Osteocyte (in vitro differentiated cells): ENCODE results near the gene ACSL3. TPM values are rescaled to one million over a fixed set of nuclear protein-coding genes. Genes with fewer than 3 reads are reported as not detected.
"Not testable (repeated sequence)": the region's sequence is repeated elsewhere in the genome, so short reads cannot be mapped to it uniquely, and the experiment has no call there.

Source experiments
- DNase-seq: peaks from one replicate; pipeline ENCODE4 v3.0.0; 2021; ENCODE audit warnings: mixed read lengths; ENCODE audit not compliant: unreplicated experiment; ENCODE audit errors: extremely low spot score
- H3K27ac Mint-ChIP-seq: one replicate; pipeline ENCODE4 v1.8.0; 2021; ENCODE audit warnings: mild to moderate bottlenecking, mixed read lengths; ENCODE audit not compliant: unreplicated experiment
- H3K27me3 Mint-ChIP-seq: one replicate; pipeline ENCODE4 v1.8.0; 2021; ENCODE audit warnings: mixed read lengths; ENCODE audit not compliant: unreplicated experiment
- H3K36me3 Mint-ChIP-seq: one replicate; pipeline ENCODE4 v1.8.0; 2021; ENCODE audit warnings: mixed read lengths; ENCODE audit not compliant: unreplicated experiment
- H3K4me1 Mint-ChIP-seq: one replicate; pipeline ENCODE4 v1.8.0; 2021; ENCODE audit warnings: mixed read lengths; ENCODE audit not compliant: unreplicated experiment
- H3K4me3 Mint-ChIP-seq: one replicate; pipeline ENCODE4 v1.8.0; 2021; ENCODE audit warnings: mild to moderate bottlenecking, moderate library complexity, mixed read lengths; ENCODE audit not compliant: unreplicated experiment
- H3K9me3 Mint-ChIP-seq: one replicate; pipeline ENCODE4 v1.8.0; 2021; ENCODE audit warnings: mixed read lengths; ENCODE audit not compliant: unreplicated experiment
- total RNA-seq: library from RNA; stranded (reverse); gene quantifications from 2 replicates; pipeline ENCODE4 v1.2.1, GENCODE V29; 2021
- TF ChIP-seq, protein P1 (sequence below): fragments of 200-600 bp; sonication (generic); IDR thresholded peaks from 2 replicates; pipeline ENCODE4 v1.5.0; 2021; ENCODE audit warnings: antibody characterized with exemption, mild to moderate bottlenecking, moderate library complexity

Gene ACSL3
- total RNA-seq, 1 donor from 2014 or later, result 131 TPM

- no peak for DNase-seq
- Mint-ChIP-seq H3K27me3 (no peaks in the 10 kb centered on the region), H3K9me3 (no peaks in the 10 kb centered on the region), H3K36me3 (no peaks in the 10 kb centered on the region), H3K4me1 (peaks cover 23% of the 10 kb centered on the region), H3K27ac (peak overlapping the region; percentile 74), H3K4me3 (no peak overlapping the region)
- TF ChIP-seq, protein P1, sequence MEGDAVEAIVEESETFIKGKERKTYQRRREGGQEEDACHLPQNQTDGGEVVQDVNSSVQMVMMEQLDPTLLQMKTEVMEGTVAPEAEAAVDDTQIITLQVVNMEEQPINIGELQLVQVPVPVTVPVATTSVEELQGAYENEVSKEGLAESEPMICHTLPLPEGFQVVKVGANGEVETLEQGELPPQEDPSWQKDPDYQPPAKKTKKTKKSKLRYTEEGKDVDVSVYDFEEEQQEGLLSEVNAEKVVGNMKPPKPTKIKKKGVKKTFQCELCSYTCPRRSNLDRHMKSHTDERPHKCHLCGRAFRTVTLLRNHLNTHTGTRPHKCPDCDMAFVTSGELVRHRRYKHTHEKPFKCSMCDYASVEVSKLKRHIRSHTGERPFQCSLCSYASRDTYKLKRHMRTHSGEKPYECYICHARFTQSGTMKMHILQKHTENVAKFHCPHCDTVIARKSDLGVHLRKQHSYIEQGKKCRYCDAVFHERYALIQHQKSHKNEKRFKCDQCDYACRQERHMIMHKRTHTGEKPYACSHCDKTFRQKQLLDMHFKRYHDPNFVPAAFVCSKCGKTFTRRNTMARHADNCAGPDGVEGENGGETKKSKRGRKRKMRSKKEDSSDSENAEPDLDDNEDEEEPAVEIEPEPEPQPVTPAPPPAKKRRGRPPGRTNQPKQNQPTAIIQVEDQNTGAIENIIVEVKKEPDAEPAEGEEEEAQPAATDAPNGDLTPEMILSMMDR, result no peak
Observed at GRCh38 chr2:222842491-222843174, 18.2 kb upstream of the ACSL3 start.

DNA sequence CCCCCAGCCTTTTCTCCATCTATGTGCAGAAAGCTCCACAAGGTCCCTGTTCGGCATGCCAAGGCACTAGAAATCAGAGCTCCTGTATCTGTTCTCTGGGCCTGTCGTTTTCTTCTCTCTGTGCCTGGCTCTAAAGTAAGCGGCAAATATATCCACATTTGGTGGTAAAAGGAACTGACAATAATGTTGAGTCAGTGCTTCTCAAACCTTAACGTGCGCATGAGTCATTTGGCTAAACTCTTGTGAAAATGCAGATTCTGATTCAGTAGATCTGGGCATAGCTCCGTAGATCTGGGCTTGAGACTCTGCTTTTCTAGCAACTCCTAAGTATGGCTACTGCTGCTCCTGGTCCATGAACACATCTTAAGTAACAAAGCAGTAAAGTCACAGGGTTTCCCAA is 16.5 kb upstream of the ACSL3 start:
- no peaks in the 10 kb centered on the region for H3K27me3 Mint-ChIP-seq
- peaks cover 23% of the 10 kb centered on the region for H3K4me1 Mint-ChIP-seq
- no peak for DNase-seq
- TF ChIP-seq, protein P1, result no peak
- H3K4me3 Mint-ChIP-seq, result no peak overlapping the region
- H3K9me3 Mint-ChIP-seq, result no peaks in the 10 kb centered on the region
- no peaks in the 10 kb centered on the region for H3K36me3 Mint-ChIP-seq
- peak overlapping the region; percentile 77 for H3K27ac Mint-ChIP-seq

GRCh38 chr2:222845314-222845713 is 15.5 kb upstream of the ACSL3 start:
- not testable (repeated sequence) for H3K36me3 Mint-ChIP-seq

GRCh38 chr2:222846003-222846402 is 14.8 kb upstream of the ACSL3 start:
- no peaks in the 10 kb centered on the region for H3K27me3 Mint-ChIP-seq

More at GRCh38 chr2:222845314-222845713, 15.5 kb upstream of the ACSL3 start:
- H3K4me3 Mint-ChIP-seq, H3K27ac Mint-ChIP-seq, DNase-seq, H3K9me3 Mint-ChIP-seq, H3K27me3 Mint-ChIP-seq: not testable (repeated sequence)
- peaks cover 23% of the 10 kb centered on the region for H3K4me1 Mint-ChIP-seq

DNA sequence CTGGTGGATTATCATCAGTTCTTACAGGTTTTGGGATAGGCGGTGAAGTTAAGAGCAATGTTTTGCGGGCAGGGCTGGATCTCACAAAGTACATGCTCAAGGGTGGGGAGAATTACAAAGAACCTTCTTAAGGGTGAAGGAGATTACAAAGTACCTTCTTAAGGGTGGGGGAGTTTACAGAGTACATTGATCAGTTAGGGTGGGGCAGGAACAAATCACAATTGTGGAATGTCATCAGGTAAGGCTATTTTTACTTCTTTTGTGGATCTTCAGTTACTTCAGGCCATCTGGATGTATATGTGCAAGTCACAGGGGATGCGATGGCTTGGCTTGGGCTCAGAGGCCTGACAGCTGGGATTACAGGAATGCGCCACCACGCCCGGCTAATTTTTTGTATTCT is 12.8 kb upstream of the ACSL3 start:
- H3K4me3 Mint-ChIP-seq, H3K27ac Mint-ChIP-seq, H3K27me3 Mint-ChIP-seq, H3K9me3 Mint-ChIP-seq, DNase-seq, H3K36me3 Mint-ChIP-seq: not testable (repeated sequence)
- peaks cover 11% of the 10 kb centered on the region for H3K4me1 Mint-ChIP-seq

More at GRCh38 chr2:222846003-222846402, 14.8 kb upstream of the ACSL3 start:
- no peaks in the 10 kb centered on the region for H3K36me3 Mint-ChIP-seq
- H3K9me3 Mint-ChIP-seq, result no peaks in the 10 kb centered on the region
- no peak overlapping the region for H3K4me3 Mint-ChIP-seq
- H3K27ac Mint-ChIP-seq, result no peak overlapping the region
- no peak for DNase-seq
- TF ChIP-seq, protein P1, result no peak
- peaks cover 23% of the 10 kb centered on the region for H3K4me1 Mint-ChIP-seq

DNA sequence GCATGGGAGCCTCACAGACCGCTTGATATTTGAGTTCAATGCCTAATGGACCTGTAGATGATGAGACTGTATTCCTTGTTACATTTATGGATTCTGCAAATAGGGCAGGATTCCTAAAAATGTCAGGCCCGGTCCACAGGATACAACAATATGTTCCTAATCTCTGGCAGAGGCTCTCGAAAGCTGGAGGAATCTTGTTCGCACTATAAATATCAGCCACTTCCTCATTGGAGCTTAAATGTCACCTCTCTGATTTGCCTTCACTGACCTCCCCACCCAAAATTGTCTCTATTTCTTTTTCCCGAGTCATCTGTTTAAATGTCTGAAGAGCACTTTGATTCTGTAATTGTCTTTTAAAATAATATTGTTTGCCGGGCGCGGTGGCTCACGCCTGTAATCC is 12.0 kb upstream of the ACSL3 start:
- Mint-ChIP-seq H3K9me3 (no peaks in the 10 kb centered on the region), H3K36me3 (no peaks in the 10 kb centered on the region), H3K27ac (no peak overlapping the region), H3K4me1 (peaks cover 6% of the 10 kb centered on the region), H3K4me3 (no peak overlapping the region), H3K27me3 (no peaks in the 10 kb centered on the region)
- DNase-seq, result no peak
- TF ChIP-seq, protein P1, result no peak
